GM19240 (cell line): ENCODE data around the gene PRKN.

Experiments used
- DNase-seq: peaks from one replicate; pipeline ENCODE4 v3.0.0; 2011; ENCODE audit warnings: low spot score; ENCODE audit not compliant: insufficient read length

PRKN gene

GRCh38 chr6:161976553-161976952 is 751.0 kb downstream of the PRKN start:
- no peak for DNase-seq

- no peak for DNase-seq
Measured at GRCh38 chr6:161973064-161973463, 754.5 kb downstream of the PRKN start.

DNA sequence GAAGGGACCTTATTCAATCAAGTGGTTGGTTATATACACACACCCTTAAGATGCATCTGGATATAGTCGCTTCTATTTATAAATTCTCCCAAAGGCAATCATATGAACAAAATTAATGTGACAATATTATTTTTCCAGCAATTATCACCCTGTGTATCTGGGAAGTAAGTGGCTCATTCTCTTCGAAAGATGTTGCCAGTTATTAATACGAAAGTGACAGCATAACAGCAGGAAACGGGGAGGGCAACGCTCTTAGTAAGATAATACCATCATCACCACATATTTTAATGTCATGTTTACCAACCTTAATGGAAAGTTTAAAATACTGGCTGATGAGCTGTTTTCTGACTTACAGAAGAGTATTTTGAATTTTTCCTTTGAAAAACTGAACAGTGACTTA is 756.5 kb downstream of the PRKN start:
- DNase-seq: no peak

DNA sequence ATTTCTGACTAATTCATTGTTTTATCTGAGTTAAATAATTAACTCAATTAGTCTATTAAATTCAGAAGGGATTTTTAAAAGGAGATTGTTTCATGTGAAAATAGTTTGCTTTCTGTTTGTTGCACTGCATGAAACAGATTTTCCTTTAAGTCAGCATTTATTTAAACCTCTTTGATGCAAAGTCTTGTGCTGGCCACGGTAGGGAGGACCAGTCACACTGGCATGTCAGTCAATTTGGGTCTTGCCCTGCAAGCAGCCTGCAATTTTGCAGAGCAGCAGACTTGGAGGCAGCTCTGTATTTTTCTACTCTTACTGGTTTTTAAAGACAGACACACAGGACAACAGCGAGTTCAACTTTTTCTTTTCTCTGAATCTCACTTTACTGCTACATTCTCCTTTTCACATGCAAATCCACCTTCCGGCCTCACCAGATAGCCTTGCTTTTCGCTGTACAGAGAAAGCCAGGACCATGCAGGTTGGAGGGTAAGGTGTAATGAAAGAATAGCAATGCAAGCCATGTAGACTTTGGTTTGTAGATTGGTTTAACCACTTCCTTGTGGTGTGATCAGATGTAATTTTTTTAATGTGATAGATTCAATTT is 763.8 kb downstream of the PRKN start:
- no peak for DNase-seq

DNA sequence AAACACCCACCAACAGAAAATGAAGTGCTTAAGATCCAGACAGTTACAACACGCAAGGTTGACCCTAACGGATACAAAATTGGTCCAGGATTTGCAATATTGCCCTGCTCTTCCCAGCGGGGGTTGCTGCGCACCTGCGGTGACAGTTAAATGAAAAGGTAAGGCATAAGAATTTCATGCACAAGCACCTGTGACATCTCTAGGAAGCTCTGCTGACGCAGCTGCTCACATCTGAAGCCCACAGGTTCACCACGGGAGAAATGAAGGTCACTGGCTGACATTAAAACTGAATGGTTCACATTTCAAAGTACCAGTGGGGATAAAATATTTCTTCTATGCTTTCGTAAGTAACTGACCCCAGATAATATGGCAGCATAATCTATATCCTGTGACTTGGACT is 764.4 kb downstream of the PRKN start:
- DNase-seq: no peak

DNA sequence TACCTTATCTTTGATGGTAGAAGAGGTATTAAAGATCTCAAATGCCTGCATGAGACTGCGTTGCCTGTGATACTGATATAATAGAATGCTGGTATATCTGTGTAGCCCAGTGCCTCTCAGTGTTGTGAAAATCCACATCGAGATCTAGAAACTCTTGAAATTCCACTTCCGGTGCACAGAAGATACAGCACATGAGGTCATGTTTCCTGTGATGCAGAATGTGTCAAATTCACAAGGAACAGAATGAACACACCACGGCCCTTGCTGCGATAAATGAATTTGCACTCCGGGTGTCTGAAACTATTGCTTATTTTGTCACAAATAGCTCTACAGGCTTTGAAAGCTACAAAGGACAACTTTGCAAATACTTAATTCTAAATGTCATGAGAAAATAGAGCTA is 765.8 kb downstream of the PRKN start:
- no peak for DNase-seq

DNA sequence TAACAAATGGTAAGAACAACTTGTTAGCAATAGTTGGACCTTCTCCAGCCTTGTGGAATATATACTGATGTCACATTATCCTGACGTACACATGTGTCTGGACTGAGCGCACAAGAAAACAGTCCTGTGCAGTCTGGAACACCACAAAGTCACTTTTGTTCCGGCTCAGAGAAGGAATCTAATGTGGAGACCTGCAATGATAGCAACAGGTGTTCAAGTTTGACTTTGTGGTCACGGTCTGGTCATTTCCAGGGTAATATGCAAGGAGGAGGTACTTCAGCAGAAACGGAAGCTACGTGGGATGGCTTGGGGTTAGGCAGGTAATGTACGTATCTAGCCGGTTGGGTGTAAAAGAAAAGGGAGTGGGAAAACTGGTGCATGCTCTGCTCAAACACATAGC is 766.5 kb downstream of the PRKN start:
- DNase-seq: no peak

DNA sequence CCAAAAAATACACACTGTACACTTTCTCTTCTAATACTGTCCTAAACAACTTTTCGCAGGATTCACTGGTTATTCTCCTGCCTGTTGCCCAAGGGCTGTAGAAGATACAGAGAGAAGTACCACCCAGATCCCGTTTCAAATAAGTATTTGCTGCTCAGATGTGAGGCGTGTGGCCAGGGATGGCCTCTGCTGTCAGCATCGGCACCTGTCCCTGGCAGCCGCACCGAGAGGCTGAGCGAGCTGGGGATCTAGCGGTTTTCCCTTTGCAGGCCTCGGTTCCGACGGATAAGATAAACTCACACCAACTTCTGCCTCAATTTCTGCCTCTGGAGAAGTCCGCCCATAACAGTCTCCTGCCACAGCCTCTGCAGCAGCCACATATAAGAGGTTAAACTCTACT is 768.5 kb downstream of the PRKN start:
- no peak for DNase-seq

DNA sequence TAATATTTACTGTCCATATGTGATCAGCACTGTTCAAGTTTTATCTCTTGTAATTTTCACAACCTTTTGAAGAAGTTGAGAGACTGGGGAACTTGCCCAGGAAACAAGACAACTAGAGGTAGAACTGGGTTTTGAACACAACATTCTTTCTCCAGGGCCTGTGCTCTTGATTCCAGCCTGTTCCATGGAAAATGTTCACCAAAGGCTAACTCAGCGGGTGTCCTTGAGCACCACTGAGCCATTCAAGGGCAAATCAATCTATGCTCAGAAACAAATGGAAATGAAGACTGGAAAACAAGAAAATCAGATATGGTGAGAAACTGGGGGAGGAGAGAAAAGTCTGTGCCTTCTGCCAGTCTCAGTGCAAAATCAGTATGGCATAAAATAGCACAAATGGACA is 771.5 kb downstream of the PRKN start:
- no peak for DNase-seq

- no peak for DNase-seq
Measured at GRCh38 chr6:161954699-161955276, 772.8 kb downstream of the PRKN start.

- no peak for DNase-seq
Measured at GRCh38 chr6:161954077-161954476, 773.5 kb downstream of the PRKN start.

- DNase-seq: no peak
Measured at GRCh38 chr6:161951126-161951525, 776.4 kb downstream of the PRKN start.

DNA sequence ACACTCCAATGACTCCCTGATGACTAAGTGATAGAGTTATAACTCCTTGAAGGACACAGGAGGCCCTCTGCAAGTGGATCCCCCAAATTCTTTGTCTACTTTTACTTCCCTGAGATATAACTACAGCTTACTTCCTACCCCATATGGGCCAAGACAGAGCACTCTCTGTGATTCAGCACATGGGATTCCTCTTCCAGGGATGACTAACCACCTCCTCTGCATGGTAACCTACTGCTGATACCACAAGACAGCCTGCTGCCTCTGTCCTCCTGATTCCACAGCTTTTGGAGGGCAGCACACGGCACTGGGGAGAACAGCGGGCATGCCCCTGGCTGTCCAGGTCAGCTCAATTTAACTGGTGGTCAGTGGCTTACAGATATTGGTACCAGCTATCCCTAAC is 778.0 kb downstream of the PRKN start:
- no peak for DNase-seq

DNA sequence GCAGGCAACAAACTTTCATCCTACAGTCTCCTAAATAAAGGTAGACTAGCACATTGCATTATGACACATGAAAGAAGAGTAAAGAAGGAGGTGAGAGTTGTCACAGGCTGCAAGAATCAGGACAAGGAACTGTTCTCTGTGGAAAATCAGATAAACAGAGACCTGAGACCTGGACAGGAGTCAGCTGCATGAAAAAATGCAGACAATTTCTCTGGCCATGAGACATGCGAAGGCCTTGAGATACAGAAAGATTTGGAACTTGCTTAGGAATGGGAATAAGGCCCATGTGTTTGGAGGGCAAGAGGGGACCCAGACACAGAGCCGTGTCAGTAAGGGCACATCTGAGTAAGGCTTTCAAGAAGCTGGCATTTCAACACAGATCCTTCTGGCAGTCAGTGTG is 779.1 kb downstream of the PRKN start:
- DNase-seq: no peak

GRCh38 chr6:161947371-161947770 is 780.2 kb downstream of the PRKN start:
- DNase-seq: no peak

DNA sequence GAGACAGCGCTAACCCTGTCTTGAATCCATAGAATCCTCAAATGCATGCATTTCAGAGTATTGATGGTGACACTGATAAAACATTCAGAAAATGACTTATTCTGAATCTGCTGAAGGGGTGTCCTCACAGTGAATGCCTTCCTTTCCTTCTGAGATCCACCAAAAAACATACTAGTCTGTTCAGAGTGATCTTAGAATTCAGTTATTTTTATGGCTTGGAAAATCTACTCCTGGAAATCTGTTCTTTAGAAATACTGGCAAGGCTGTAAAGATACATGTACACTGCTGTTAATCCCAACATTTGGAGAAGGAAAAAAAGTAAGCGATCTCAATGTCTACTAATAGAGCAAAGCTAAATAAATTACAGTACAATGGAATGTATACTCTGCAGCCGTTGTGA is 781.1 kb downstream of the PRKN start:
- DNase-seq: no peak

DNA sequence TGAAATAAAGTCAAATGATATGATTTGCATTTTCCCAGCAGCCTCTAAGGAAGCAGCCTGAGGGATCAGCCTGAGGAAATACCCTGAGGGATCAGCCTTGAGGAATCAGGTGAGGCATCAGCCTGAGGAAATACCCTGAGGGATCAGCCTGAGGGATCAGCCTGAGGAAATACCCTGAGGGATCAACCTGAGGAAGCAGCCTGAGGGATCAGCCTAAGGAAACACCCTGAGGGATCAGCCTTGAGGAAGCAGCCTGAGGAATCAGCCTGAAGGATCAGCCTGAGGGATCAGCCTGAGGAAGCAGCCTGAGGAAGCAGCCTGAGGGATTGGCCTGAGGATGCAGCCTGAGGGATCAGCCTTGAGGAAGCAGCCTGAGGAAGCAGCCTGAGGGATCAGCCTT is 784.0 kb downstream of the PRKN start:
- DNase-seq: no peak

- no peak for DNase-seq
Measured at GRCh38 chr6:161941565-161941964, 786.0 kb downstream of the PRKN start.

- no peak for DNase-seq
Measured at GRCh38 chr6:161940519-161940918, 787.0 kb downstream of the PRKN start.

- DNase-seq: no peak
Measured at GRCh38 chr6:161926324-161926723, 801.2 kb downstream of the PRKN start.

DNA sequence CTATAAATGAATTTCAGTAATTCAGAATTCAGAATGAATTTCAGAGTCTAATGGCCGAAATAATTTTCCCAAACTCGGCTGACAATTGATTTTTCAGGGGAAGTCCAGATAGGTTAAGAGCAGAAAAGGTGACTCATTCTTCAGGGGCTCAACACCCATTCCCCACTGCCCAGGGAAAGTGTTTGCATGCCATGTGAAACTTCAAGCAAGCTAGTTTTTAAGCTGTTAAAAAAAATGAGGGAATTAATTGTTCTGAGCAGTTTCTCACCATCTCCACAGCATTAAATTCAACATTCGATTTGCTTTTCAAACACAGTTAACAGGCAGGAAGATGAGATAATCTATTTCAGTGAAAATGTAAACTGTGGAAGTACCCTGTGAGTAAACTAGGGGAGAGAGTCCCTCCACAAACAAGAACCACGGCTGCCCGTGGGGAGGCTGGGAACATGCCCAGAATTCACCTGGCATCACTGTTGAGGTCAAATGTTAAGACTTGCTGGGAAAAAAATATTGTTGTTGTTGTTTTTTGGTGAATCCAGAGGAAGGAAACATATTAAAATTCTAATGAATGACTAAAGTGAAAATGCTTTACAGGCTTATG is 803.0 kb downstream of the PRKN start:
- no peak for DNase-seq

GRCh38 chr6:161922631-161923119 is 804.9 kb downstream of the PRKN start:
- no peak for DNase-seq
